Measurements from ENCODE around the gene MMP17. TPM values are rescaled to one million over a fixed set of nuclear protein-coding genes. Genes with fewer than 3 reads are reported as not detected.
A peak's percentile ranks its signal among the peaks of the same experiment; 100 is the strongest.

MMP17 gene
- total RNA-seq, 2 donors from 2014 or later: 1.7 to 2.4 TPM

- DNase-seq (no peak), ATAC-seq (peak in 1 of 2 donors; percentile 10)
- intact Hi-C loops (cut with DNase I): no loop called here
Measured at GRCh38 chr12:131828671-131829355, 620 bp downstream of the MMP17 start.

GRCh38 chr12:131829356-131829747, 1.2 kb downstream of the MMP17 start:
- DNase-seq: no peak
- intact Hi-C loops (cut with DNase I): no loop called here
- ATAC-seq: peak in 1 of 2 donors; percentile 24

- DNase-seq (no peak), ATAC-seq (peak in 1 of 2 donors; percentile 1)
- intact Hi-C loops (cut with DNase I): loop anchor here (10.0 kb wide), 3 partner anchors 115 to 165 kb away; partner anchors contain the start of gene EP400 (in 1 of the 2)
Measured at GRCh38 chr12:131829791-131830334, 1.7 kb downstream of the MMP17 start.

- DNase-seq: peak; percentile 82
- intact Hi-C loops (cut with DNase I): loop anchor here (10.0 kb wide), 3 partner anchors 114 to 164 kb away; partner anchors contain the start of gene EP400 (in 1 of the 2)
- ATAC-seq: peak; percentile 86 to 89
Measured at GRCh38 chr12:131830335-131830913, 2.2 kb downstream of the MMP17 start.

- DNase-seq (no peak), ATAC-seq (peak; percentile 1 to 2)
- intact Hi-C loops (cut with DNase I): loop anchor here (10.0 kb wide), 3 partner anchors 114 to 164 kb away; partner anchors contain the start of gene EP400 (in 1 of the 2)
Measured at GRCh38 chr12:131830914-131831571, 2.9 kb downstream of the MMP17 start.

- DNase-seq: no peak
- intact Hi-C loops (cut with DNase I): loop anchor here (10.0 kb wide), 3 partner anchors 113 to 163 kb away; partner anchors contain the start of gene EP400 (in 1 of the 2)
Measured at GRCh38 chr12:131831635-131832041, 3.4 kb downstream of the MMP17 start.

GRCh38 chr12:131832321-131833231, 4.4 kb downstream of the MMP17 start:
- intact Hi-C loops (cut with DNase I): loop anchor here (10.0 kb wide), 3 partner anchors 112 to 162 kb away; partner anchors contain the start of gene EP400 (in 1 of the 2)
- peak in 1 of 2 donors; percentile 20 for ATAC-seq
- DNase-seq: peak; percentile 75

More at GRCh38 chr12:131831635-131832041, 3.4 kb downstream of the MMP17 start:
- ATAC-seq: no peak

- DNase-seq: no peak
- intact Hi-C loops (cut with DNase I): loop anchor here (10.0 kb wide), 3 partner anchors 111 to 161 kb away; partner anchors contain the start of gene EP400 (in 1 of the 2)
- no peak for ATAC-seq
Measured at GRCh38 chr12:131833288-131833895, 5.2 kb downstream of the MMP17 start.

- DNase-seq (no peak), ATAC-seq (no peak)
- intact Hi-C loops (cut with DNase I): loop anchor here (10.0 kb wide), 3 partner anchors 111 to 161 kb away; partner anchors contain the start of gene EP400 (in 1 of the 2)
Measured at GRCh38 chr12:131833896-131834641, 5.9 kb downstream of the MMP17 start.

GRCh38 chr12:131834798-131835615, 6.8 kb downstream of the MMP17 start:
- ATAC-seq: no peak
- intact Hi-C loops (cut with DNase I): loop anchor here (10.0 kb wide), 3 partner anchors 110 to 160 kb away; partner anchors contain the start of gene EP400 (in 1 of the 2)
- DNase-seq: no peak

- ATAC-seq: no peak
- intact Hi-C loops (cut with DNase I): loop anchor here (10.0 kb wide), 3 partner anchors 109 to 159 kb away; partner anchors contain the start of gene EP400 (in 1 of the 2)
- DNase-seq: no peak
Measured at GRCh38 chr12:131835616-131836171, 7.5 kb downstream of the MMP17 start.

- no peak for ATAC-seq
- intact Hi-C loops (cut with DNase I): loop anchor here (10.0 kb wide), 3 partner anchors 109 to 159 kb away; partner anchors contain the start of gene EP400 (in 1 of the 2)
- no peak for DNase-seq
Measured at GRCh38 chr12:131836193-131836592, 8.0 kb downstream of the MMP17 start.

GRCh38 chr12:131836714-131837397, 8.7 kb downstream of the MMP17 start:
- DNase-seq (no peak), ATAC-seq (no peak)
- intact Hi-C loops (cut with DNase I): loop anchor here (10.0 kb wide), 3 partner anchors 108 to 158 kb away; partner anchors contain the start of gene EP400 (in 1 of the 2)

GRCh38 chr12:131840643-131841416, 12.6 kb downstream of the MMP17 start:
- DNase-seq (no peak), ATAC-seq (no peak)
- intact Hi-C loops (cut with DNase I): no loop called here

Data from left cardiac atrium (tissue), 4 donors.